Ecto neural progenitor cell (in vitro differentiated cells): ENCODE data around the gene IFNA16.
"Not testable (repeated sequence)": the region's sequence is repeated elsewhere in the genome, so short reads cannot be mapped to it uniquely, and the experiment has no call there.

Experiments
- DNase-seq: peaks from one replicate; pipeline ENCODE4 v3.0.0-alpha.2; 2018; ENCODE audit warnings: low spot score

IFNA16 gene

DNA sequence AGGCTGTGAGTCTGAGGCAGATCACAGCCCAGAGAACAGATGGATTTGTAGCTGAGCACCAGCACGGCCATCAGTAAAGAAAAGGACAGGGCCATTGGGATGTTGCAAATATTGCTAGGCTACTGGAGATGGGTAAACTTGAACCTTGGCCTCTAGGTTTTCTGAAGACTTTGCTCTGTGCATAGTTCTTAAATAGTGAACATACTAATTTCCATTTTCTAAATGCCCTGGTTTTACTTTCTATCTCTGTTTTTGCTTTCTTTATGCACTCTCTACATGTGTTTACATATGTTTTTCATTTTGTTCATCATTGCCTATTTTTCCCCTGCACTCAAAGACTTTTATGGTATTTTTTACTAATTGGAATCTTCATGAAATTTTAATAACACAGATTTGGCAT is at the start of gene IFNA16:
Gene IFNA16 (minus strand): TSS at position 101 of the 400 bp plus-strand sequence. CDS start 6 bp downstream, at position 95.
- not testable (repeated sequence) for DNase-seq

DNA sequence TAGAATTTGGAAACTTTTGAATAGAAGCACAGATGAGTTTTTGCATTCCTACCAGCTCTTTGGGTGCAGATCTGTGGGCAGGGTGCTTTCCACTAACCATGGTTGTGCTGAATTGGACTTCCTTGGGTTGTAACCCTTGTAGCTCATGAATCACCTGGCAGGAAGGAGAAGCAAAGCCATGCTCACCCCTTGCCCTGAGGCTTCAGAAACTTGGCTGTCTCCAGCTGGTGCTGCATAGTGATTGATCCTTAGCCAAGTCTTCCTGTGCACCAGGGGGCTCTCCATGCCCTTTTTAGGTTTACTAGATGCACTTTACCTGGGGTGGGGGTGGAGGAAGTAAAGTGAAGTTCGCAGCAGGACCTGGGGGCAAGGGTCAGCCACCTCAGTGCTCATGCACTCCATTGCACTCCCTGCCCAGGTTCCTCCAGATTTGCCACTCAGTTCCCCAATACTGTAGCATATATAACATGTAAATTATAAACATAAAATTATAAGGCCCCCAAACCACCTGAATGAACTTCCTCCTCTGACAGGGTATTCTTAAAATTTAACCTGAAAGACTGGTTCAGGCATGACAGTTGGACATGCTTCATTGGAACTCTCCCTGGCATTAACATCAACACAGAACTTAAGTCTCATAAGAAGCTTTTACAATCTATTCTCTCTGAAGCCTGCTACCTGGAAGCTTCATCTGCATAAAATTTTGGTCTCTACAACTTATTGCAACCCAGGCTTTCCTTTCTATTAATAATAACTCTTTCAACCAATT is 48.5 kb upstream of the IFNA16 start:
- DNase-seq: no peak

DNA sequence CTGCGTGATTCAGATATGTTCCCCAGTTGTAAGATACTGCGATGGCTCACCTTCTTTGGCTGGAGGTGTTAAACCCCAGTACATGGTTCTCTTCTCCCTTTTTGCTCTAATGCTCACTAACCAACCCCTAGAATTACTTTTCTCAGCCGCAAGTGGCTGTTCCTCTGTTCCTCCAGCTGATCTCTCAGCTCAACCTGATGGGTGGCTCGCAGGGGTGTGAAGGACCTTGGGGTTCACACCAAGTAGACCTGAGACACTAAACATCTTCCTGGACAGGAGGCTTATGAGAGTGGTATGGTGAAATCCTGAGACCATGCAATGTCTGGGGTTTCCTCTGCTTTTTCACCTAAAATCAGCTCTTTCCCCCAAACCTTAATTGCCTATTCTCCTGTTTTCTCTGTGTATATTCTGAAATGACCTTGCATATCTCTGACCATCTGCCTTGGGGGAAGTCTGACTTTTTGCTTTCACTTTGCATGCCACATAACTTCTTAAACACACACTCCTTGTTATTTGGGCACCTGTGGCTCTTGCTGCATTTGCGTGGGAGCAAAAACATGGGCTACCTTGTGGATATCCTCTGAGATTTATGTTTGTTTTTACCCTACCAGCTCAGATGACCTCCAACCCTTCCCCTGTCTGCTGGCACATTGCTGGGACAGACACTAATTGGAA is 38.6 kb upstream of the IFNA16 start:
- DNase-seq: no peak

DNA sequence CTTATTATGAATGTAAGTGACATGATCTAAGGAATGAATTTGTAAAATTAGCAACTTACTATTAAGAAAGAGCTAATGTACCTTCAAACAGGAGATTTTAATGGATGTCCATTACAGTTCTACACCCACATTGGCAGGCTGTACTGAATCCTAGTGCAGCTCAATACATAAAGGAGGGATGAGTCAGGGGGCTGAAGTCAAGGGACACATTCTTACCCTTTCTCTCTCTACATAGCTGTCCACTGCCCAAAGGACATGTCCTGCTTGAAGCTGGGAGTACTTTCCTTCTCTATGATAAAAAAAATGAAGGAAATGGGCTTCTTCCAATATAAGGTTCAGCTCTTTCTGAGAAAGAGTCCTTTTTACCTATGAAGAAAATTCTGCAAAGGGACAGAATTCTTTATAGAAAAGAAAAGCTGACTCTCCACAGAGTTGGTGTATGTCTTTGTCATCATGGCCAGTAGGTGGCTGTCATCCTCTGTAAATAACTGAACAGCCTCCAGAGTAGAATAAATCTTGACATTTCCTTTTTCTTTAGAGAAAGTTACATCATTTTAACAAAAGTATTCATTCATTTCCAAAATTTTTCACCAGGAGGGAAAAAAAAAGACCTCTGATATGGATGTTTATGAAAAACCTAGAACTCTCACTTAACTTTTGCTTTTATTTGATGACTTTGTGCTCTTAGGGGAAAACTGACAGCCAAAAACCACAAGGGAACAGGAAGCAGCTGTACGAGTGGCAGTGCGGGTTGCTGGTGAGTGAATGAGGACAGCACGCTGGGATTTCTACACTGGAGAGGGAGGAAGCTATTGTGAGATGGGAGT is 35.8 kb upstream of the IFNA16 start:
- no peak for DNase-seq

DNA sequence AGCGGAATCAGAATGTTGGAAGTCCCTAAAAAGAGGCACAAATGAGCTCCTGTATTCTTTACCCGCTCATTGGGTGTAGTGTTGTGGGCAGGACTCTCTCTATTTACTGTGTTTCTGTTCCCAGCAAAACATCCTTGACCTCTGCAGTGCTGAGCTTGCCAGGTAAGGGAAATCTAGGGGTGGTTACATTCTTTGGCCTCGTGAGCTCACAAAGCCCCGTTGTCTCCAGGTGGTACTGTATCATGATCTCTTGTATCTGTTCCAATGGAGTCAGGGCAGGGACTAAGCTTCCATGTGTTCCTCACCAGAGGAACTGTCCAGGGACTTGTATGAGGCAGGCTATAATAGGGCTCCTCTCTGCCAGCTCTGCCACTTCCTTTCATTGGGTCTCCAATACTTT is 34.5 kb upstream of the IFNA16 start:
- no peak for DNase-seq

DNA sequence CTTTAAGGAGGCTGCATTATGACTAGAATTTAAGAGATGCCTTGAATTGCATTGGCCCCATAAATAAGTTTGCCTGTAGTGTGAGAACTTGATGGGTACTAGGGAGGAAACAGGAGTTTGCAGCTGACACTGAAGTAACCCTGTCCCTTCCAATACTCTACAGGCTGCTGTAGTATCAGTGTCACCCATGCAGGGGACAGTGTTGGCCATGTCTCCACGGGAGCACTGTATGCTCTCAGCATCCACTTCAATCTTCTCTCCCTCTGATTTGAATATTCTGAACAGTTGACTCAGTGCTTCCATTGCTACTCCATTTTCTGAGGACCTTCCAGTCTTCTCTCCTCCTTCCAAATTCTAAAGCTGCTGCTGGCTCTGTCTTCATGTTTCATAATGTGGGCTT is 34.1 kb upstream of the IFNA16 start:
- DNase-seq: no peak

DNA sequence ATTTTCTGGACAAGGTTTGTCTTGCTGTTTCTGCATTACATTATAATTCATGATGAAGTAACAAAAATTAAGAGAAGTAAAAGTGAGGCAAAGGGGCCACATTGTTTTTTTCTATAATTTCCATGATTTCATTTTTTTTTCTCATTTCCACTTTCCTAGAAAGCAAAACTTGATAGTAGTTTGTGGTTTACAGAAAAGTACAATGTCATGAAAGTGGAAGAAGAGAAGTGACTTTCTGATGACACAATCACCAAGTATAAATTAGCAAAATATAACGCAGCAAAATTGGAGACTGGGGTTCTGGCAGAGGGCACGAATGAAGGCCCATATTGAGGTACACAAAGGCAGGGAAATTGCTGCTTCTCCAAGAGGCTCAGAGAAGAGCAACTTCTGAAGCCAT is 27.7 kb upstream of the IFNA16 start:
- DNase-seq: no peak

DNA sequence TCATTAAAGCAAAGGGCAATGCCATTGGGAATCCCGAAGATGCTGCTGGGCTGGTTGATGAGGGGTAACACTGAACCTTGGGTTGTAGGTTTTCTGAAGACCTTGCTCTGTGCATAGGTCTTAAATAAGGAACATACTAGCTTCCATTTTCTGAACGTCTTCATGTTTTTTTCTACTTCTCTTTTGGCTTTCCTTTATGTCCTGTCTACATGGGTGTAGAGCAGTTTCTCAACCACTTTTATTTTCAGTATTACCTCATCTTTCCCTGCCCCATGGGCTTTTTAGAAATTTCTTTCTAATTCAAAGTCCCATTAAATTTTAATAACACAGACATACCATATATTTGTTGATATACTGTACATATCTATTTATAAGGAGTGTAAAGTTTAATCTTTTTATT is 22.8 kb upstream of the IFNA16 start, which contains the start of gene IFNA14:
Gene IFNA14 (minus strand): TSS at position 95 of the 400 bp plus-strand sequence. CDS start 70 bp downstream, at position 25.
- no peak for DNase-seq

DNA sequence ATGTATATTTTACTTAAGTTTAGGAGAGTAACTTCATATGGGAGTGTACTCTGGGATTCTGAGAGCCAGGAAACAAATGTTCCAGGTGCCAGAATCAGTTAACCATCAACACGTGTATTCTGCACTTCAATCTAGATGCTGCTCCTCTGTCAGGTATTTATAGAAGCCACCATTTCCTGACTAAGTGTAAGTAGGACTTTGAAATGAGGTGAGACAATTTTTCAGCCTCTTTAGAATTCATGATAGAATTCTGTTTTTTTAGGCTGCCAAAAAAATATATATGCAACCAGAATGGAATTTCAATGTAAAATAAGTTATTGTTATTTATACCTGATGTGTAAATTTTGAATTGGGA is 19.2 kb upstream of the IFNA16 start:
- not testable (repeated sequence) for DNase-seq

DNA sequence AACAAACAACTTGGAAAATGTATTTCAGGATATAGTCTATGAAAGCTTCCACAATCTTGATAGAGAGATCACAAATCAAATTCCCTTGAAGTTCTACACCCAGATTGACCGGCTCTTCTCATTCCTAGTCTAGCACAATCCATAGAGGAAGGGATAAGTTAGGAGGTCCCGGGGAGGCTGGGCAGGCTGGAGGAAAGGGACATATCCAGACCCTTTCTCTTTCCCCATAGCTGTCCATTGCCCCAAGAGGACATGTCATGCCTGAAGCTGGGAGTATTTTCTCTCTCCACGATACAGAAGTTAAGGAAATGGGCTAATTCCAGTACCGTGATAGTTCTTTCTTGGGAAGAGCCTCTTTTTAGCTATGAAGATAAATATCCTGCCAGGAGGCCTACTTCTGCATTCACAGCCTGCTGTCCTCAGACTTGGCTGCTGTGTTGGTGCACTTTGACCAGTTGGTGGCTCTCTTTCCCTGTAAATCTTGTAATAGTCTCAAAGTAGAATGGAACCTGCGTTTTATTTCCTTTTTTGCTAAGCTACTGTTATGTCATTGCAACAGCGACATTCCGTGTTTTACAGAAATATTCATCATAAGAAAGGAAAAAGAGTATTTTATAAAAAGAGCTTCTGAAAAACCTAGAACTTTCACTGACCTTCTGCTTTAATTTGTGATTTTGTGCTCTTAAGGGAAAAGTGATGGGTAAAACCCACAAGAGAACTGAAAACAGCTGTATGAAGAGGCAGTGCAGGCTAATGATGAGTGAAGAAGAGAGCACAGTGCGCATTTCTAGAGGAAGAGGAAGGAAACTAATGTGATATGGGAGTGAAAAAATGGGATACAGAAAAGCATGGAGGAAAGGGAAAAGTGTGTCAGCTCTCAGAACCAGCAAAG is 18.6 kb upstream of the IFNA16 start:
- DNase-seq: not testable (repeated sequence)

DNA sequence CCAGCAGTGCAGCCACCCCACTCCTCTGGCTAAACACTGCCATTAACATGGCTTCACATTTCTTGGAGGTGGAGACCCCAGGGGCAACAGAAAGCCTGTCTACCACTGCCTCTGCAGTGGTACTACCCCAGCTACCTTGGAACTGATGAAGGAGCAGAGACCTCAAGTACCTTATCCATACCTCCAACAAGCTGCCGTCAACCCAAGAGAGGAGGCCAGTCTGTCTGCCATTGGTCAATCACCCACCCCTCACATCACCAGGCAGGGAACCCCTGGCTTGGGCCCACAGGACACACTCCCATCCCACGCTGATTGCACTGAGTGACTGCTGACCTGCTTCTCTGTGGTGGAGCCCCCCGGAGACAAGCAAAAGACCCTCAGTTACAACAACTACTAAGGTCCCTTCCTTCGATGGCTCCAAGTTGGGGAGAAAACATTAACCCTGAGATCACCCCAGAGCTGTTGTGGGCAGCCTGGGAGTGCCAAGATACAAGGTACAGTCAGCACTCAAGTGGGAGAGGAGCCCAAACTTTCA is 17.1 kb upstream of the IFNA16 start:
- DNase-seq: no peak

DNA sequence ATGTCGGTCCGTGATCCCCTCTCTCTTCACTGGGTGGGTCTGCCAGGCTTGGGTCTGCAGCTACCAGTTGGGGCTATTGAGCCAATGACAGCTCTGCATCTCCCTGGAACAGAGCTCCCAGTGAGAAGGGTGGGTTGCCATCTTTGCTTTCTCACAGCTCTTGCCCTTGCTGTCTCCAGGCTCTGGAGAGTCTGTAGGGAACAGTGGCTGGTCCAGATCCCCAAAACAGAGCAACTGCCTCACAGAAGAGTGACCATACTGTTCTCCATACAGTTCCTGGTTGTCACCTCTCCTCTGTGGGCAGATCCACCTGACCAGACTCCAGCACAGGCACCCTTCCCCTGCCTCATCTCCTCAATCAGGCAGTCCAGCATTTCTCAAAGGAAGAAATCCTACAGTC is 16.1 kb upstream of the IFNA16 start:
- DNase-seq: no peak

DNA sequence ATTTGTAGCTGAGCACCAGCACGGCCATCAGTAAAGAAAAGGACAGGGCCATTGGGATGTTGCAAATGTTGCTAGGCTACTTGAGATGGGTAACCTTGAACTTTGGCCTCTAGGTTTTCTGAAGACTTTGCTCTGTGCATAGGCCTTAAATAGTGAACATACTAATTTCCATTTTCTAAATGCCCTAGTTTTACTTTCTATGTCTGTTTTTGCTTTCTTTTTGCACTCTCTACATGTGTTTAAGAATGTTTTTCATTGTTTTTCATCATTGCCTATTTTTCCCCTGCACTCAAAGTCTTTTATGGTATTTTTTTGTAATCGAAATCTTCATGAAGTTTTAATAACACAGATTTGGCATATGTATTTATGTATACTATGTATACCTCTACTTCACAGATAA is 11.0 kb upstream of the IFNA16 start, which contains the start of gene IFNA17:
Gene IFNA17 (minus strand): TSS at position 101 of the 400 bp plus-strand sequence. CDS start 49 bp downstream, at position 52.
- DNase-seq: no peak

DNA sequence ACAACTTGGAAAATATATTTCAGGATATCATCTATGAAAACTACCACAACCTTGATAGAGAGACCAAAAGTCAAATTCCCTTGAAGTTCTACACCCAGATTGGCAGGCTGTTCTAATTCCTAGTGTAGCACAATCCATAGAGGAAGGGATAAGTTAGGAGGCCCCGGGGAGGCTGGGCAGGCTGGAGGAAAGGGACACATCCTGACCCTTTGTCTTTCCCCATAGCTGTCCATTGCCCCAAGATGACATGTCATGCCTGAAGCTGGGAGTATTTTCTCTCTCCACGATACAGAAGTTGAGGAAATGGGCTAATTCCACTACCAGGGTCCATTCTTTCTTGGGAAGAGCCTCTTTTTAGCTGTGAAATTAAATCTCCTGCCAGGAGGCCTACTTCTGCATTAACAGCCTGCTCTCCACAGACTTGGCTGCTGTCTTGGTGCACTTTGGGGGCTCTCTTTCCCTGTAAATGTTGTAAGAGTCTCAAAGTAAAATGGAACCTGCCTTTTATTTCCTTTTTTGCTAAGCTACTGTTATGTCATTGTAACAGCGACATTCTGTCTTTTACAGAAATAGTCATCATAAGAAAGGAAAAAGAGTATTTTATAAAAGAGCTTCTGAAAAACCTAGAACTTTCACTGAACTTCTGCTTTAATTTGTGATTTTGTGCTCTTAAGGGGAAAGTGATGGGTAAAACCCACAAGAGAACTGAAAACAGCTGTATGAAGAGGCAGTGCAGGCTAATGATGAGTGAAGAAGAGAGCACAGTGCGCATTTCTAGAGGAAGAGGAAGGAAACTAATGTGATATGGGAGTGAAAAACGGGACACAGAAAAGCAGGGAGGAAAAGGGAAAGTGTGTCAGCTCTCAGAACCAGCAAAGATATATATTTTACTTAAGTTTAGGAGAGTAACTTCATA is 3.4 kb downstream of the IFNA16 start:
- DNase-seq: not testable (repeated sequence)

DNA sequence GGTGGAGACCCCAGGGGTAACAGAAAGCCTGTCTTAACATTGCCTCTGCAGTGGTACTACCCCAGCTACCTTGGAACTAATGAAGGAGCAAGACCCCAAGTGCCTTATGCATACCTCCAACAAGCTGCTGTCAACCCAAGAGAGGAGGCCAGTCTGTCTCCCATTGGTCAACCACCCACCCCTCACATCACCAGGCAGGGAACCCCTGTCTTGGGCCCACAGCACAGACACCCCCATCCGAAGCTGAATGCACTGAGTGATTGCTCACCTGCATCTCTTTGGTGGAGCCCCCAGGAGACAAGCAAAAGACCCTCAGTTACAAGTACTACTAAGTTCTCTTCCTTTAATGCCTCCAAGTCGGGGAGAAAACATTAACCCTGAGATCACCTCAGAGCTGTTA is 5.0 kb downstream of the IFNA16 start:
- peak; percentile 36 for DNase-seq

DNA sequence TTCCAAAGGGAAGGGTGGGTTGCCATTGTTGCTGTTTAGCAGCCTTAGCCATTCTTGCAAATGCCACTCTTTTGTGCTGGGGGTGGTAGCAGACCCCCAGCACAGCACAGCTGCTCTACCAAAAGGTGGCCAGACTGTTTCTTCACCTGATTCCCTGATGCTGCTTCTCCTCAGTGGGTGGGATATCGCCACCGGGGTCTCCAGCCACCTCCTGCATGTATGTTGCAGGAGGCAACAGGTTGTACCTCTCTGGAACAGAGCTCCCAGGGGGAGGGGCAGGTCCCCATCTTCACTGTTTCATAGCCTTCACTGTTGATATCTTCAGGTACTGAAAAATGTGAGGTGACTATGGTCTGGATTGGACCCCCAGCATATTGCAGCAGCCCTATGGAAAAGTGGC is 6.3 kb downstream of the IFNA16 start:
- not testable (repeated sequence) for DNase-seq

DNA sequence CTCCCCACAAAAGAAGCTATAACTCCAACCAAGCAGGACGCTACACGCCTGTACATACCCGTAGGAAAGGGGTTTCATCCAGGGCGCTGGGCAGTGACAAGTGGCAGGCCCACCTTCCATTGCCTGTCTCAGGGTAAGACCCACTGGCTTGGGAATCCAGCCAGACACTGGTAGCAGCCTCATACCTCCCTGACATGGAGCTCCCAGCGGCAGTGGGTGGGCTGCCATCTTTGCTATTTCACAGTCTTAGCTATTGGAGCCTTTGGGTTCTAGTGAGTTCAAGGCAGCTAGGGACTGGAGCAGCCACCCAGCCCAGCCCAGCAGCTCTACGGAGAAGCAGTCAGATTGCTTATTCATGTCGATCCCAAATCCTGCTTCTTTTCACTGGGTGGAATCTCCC is 6.8 kb downstream of the IFNA16 start:
- DNase-seq: no peak

DNA sequence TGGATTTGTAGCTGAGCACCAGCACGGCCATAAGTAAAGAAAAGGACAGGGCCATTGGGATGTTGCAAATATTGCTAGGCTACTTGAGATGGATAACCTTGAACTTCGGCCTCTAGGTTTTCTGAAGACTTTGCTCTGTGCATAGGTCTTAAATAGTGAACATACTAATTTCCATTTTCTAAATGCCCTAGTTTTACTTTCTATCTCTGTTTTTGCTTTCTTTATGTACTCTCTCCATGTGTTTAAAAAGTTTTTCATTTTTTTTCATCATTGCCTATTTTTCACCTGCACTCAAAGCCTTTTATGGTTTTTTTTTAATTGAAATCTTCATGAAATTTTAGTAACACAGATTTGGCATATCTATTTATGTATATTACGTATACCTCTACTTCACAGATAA is 10.1 kb downstream of the IFNA16 start, which contains the start of gene IFNA10:
Gene IFNA10 (minus strand): TSS at position 101 of the 400 bp plus-strand sequence. CDS start 46 bp downstream, at position 55.
- not testable (repeated sequence) for DNase-seq

DNA sequence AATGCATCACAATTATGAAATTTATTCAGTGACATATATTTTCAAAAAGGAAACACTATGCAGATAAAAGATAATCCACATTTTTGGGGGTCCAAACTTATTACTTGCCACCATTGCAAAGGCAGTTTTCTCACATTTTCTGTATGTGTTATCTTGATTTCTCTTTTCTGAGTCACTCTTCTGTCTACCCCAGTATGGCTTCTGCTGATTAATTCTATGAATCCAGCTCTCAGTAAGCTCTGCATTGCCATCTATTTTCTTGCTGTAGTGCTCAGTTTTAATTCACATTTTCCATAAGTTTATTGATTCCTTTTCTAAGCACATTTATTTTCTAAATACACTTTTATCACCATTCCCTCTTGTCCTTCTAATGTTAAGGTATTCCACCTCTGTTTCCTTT is 11.9 kb downstream of the IFNA16 start:
- DNase-seq: no peak

DNA sequence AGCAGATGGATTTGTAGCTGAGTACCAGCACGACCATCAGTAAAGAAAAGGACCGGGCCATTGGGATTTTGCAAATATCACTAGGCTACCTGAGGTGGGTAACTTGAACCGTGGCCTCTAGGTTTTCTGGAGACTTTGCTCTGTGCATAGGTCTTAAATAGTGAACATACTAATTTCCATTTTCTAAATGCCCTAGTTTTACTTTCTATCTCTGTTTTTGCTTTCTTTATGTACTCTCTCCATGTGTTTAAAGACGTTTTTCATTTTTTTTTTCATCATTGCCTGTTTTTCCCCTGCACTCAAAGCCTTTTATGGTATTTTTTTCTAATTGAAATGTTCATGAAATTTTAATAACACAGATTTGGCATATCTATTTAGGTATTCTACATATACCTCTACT is 15.0 kb downstream of the IFNA16 start, which contains the start of gene IFNA7:
Gene IFNA7 (minus strand): TSS at position 101 of the 400 bp plus-strand sequence. CDS start 40 bp downstream, at position 61.
- DNase-seq: not testable (repeated sequence)
